H1 (cell line): ENCODE data around the gene SLC35F1. TPM values are rescaled to one million over a fixed set of nuclear protein-coding genes. Genes with fewer than 3 reads are reported as not detected.
A peak's percentile ranks its signal among the peaks of the same experiment; 100 is the strongest.

Source experiments
- CBX8 ChIP-seq: fragments of 300-800, 300-1000 bp; sonication (generic); IDR thresholded peaks from 2 replicates; pipeline ENCODE4 v1.7.1; 2016; ENCODE audit warnings: low read depth, low read length, borderline replicate concordance
- CEBPB ChIP-seq: IDR thresholded peaks from 2 replicates; pipeline ENCODE4 v1.6.1; 2012; ENCODE audit warnings: low read depth, low read length
- CHD1 ChIP-seq: IDR thresholded peaks from 2 replicates; pipeline ENCODE4 v1.6.1; 2012; ENCODE audit warnings: low read depth, low read length, improper control_type of control experiment
- RAD21 ChIP-seq, 2 experiments: IDR thresholded peaks in 1 of 2; conservative IDR thresholded peaks in 1 of 2; 2 replicates each; pipeline ENCODE4 v1.6.1; 2011; ENCODE audit warnings: low read depth in 2 of 2, low read length in 2 of 2, improper control_type of control experiment in 1 of 2, inconsistent platforms in 1 of 2, mild to moderate bottlenecking in 1 of 2, moderate library complexity in 1 of 2
- polyA plus RNA-seq, 7 experiments: library from polyadenylated mRNA; depleted of rRNA in 3 of 7; stranded (reverse) in 5 of 7; unstranded in 2 of 7; fragments of >200 nt in 5 of 7; fragments of 200-250 nt in 2 of 7; gene quantifications; 1 replicate in 5 of 7; 2 replicates in 1 of 7; 4 replicates in 1 of 7; pipeline versions ENCODE4 v1.2.1 to v1.2.3, GENCODE V29; 2011 to 2013; ENCODE audit warnings: missing spikeins in 2 of 7, mixed read lengths in 2 of 7
- total RNA-seq: library from RNA; stranded (reverse); fragmentation: NEBNext Ultra II Directional; extraction: Animal tissue kit (Norgen Biotek cat#: 25700); gene quantifications from 2 replicates; pipeline ENCODE4 v1.2.1, GENCODE V29; 2021

The SLC35F1 gene
- total and polyA plus RNA-seq, 2 of the 8 experiments (the other 6 are each of a cell fraction or from before 2014, with no cell fraction given): 7.0 to 10.0 TPM

DNA sequence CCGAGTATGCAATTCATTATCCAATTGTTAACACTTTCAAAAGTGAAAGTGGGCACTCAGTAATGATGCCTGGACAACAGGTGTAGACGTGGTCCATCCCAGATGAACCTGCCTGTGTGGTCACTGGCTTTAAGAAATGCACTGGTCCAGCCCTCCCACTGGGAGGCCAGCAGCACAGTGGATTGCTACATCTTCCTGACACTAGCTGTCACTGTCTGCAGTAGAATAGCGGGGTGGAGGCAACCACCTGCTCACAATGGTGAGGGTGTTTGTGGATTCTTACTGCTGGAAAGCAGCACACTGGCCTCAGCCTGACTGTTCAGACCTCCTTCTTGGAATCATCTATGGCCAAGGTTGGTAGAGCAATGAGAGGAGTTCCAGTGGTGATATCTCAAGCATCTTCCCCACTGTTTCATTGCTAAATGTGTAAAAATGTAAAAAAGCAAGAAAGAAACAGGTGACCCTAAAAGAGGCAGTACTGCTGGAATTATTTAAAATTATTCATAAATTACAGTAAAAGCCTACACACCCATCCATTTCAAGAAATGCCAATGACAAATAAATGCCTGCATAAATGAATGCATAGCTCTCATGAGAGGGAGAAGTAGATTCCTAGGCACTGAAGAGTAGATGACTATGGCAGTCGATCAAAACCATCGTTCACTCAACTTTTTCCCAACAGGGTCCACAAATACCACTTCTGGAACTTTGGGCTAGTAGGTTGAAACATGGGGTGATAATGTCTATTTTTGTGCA, 413.0 kb downstream of the SLC35F1 start (continued):
- TF ChIP-seq CEBPB (0 out of 2 replicates have a peak, but pooled peaks have one; percentile 26), RAD21 (IDR thresholded peaks at IDR 0.05 in 1 of 2, conservative IDR thresholded peaks at IDR 0.05 in 1 of 2; ENCODE audit: low read depth in 2 of 2, low read length in 2 of 2) (peak; percentile 35 to 43), CBX8 (no peak), CHD1 (no peak)
